Measurements from ENCODE around the gene SLC2A3.

GRCh38 chr12:7917392-7918267, 18.4 kb downstream of the SLC2A3 start:
- TF ChIP-seq CTCF (IDR thresholded peaks at IDR 0.05; ENCODE audit: low read depth, low read length, missing input control): no peak
- no peak for TF ChIP-seq MAX (IDR thresholded peaks at IDR 0.05)

Measured in liver (tissue), 2 donors.